Fibroblast of skin of abdomen (primary cell): ENCODE measurements around the gene MYPOP.
"Not testable (repeated sequence)": the region's sequence is repeated elsewhere in the genome, so short reads cannot be mapped to it uniquely, and the experiment has no call there.

Experiments
- DNase-seq: peaks from one replicate; pipeline ENCODE4 v3.0.0-alpha.2; 2013

MYPOP gene

DNA sequence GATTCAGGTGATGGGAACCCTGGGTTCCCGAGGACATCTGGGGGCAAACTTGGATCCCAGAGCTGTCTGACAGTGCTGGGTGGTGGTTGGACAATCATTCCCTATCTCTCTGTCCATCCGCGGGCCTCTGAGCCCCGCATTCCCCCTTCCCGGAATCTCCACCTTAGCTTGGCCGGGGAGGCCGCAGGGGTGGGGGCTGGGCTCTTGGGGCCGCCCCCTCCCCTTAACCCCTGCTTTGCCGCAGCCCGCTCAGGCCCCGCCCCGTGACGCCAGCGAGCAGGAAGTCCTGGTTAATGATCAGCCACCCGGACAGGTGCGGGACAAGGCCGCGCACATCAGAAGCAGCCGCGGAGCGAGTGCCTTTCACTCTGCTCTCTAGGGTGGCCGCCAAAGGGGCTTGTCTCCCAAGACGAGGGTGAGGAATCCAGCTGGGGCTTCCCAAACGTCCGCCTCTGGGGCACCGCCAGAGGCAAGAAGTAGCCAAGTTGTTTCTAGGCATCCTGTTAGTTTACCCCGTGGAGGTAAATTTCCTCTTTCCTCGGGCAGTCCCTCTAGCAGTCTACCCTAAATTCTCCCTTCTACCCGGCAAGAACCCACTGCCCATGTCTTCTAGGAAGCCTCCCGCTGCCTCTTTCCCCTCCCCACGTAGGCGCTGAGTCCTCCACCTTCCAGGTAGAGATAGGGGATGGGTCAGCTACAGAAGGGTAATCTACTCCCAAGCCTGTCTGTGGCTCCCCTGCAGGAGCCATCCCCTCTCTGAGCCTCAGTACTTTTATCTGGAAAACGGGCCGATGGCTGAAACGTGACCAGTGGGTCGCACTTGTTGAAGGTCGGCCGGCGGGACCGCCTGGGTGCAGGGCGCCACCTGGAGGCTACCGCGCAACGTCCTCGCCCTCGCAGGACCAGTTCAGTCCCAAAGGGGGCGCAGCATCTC, 19.5 kb downstream of the MYPOP start:
- DNase-seq: peak; percentile 79

DNA sequence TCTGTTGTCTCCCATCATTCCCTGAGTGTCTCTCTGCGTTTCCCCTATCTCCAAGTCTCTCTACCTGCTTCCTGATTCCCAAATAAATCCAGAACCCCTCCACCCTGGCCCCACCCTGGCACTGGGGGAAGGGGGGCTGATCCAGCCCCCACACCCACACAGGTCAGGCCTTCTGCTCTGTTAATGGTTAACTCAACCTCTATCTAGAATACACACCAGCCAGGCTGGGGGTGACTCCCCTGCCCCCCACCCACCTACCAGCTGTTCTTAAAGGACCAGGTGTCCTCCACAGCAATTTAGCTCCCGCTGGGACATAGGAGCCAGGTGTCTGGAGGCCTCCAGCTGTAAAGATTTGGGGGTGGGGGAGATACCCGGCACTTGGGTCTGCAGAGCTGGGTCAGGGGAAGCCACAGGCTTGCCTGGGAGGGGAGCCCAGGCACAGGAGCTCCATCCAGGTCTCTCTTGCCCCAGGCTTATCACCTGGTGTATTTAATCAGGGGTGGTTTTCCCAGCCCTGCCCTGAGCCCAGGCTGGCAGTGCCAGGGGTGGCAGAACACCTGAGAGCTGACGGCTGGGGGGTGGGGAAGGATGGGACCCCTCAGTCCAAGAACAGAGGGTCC, 20.4 kb downstream of the MYPOP start:
- DNase-seq: no peak

DNA sequence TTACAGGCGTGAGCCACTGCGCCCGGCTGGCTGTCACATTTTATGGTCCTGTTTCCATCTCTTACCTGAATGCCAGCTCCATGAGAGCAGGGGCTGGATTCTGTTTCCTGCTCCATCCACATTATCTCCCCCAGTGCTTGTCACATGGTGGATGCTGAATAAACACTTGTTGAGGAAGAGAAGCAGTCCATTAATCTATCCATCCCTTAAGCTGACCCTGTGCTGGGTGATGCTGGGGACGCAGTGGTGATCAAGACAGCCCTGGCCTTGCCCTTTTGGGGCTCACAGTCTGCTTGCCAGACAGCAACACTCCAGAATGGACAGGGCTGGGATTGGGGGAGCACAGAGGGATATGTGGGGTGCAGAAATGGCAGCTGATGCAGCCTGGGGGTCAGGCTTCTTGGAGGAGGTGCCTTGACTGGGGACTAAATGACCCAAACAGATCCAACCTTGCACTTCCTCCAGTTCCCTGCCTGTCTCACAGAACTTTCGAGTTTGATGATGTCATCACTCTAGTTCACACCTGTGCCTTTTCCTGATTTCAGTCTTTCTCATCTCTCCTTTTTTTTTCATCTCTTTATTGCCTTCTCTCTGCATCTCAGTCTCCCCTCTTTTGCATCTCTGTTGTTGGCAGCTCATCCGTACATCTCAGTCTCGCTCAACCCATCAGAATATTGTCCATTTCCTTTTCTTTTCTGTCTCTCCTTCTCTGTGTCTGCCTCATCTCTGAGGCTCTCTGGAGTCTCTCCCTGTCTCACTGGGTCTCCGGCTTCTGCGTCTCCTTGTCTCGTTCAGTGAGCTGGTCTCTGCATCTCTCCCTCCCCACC, 21.1 kb downstream of the MYPOP start:
- no peak for DNase-seq

DNA sequence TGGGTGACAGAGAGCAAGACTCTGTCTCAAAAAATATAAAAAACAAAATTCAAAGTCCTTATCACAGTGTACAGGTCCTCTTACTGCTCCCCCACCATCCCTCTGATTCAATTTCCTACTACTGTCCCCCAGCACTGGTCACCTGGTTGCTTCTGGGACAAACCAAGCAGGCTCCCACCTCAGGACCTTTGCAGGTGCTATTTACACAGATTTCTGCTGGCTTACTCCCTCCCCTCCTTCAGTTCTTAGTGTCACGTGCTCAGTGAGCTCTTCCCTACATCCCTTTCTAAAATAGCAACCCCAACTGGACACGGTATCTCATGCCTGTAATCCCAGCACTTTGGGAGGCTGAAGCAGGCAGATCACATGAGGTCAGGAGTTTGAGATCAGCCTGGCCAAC, 22.4 kb downstream of the MYPOP start:
- DNase-seq: no peak

DNA sequence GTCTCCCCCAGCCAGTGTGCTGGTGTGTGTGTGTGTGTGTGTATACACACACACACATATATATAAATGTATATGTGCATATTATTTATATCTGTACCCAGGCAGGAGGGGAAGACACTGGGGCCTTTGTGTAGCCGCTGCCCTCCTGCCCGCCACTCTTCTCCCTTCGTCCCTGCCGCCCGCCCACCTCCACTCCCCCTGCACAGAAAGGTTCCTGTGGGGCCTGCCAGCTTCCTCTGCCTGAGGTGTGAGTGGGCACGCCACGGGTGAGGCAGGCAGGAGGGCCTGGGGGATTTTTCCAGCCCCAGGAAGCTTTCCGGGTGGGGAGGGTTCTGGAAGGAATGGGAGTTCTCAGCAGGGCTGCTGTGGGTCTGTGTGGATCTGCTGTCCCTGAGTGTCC, 23.4 kb downstream of the MYPOP start:
- DNase-seq: no peak

DNA sequence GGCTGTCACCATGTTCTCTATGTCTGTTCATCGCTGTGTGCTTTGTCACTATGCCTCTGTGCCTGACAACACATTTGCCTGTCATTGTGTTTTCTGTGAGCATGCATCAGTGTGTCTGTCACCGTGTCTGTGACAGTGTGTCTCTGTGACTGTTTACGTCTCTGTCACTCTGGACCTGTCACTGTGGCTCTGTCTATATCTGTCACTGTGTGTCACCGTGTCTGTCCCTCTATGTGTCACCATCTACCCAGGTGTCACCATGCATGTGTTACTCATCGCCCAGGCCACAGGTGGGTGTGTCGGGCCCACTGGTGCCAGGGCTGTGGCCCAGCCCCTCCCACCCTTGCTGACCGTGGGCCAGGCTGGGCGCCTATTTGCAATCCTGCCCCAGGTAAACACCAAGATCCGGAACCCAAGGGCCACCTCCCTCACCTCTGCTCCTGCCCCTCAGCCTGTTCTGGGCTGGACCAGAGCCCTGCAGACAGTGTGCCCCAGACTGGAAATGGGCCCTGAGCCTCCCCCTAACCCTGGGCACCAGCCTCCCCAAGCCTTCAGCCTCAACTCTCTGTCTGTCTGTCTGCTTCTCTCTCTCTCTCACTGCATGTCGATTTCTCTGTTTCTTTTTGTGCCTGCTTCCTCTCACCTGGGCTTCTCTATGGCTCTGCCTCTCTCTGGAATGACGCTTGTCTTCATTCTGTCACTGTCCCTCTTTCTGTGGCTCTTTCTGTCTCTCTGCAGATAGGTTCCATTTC, 24.2 kb downstream of the MYPOP start:
- DNase-seq: no peak

DNA sequence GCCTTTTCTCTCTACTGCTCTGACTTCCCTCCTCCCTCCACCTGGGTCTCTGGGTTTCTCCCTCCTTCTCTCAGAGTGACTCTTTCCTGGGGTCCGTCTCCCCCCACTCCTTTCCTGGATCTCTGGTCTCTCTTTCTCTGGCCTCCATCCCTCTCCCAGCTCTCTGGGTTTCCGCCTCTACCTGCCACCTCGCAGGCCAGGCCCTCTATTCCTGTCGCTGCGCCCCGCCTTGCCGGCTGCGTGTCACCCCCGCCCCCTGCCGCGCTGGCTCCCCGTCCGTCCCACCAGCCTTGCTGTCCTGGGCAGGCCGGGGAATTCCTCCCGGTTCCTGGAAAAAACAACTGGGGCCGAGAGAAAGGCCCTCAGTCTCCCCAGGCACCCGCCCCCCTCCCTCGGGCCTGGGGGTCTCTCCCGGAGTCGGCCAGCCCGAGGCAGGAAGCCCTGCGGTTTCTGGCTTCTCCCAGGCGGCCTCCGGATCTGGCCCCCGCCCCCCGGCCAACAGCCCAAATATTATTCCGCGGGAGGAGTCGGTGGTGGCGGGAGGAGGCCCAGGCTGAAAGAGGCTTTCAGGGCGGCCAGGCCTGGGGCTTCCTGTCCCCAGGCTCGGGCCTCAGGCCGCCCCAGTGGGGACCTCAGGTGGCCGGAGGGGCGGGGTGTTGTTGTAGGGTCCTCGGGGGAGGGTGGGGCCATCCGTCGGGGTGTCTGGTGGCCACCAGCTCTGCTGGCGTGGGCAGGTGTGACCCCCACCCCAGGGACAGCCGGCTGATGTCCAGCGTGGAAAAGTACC, 25.8 kb downstream of the MYPOP start:
- DNase-seq: peak; percentile 72

DNA sequence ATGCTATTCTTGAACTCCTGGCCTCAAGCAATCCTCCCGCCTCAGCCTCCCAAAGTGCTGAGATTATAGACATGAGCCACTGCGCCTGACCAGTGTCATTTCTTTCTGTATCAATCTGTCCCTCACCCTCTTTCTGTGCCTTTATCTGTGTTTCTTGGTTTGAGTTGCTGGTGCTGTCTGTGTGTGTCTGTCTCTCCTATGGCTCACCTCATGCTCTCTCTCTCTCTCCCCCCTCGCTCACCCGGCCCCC, 26.3 kb downstream of the MYPOP start:
- no peak for DNase-seq

DNA sequence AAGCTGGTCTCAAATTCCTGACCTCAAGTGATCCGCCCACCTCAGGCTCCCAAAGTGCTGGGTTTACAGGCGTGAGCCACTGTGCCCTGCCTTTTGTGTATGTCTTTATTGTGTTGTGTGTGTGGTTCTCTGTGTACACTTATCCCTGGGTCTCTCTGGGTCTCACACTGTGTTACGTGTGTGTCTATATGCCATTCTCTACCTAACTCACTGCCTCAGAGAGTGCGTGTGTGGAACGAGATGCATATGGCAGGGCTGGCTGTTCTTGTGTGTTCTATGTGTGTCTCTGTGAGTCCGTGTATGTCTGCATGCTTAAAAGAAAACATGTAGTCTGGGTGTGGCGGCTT, 27.8 kb downstream of the MYPOP start:
- DNase-seq: no peak

DNA sequence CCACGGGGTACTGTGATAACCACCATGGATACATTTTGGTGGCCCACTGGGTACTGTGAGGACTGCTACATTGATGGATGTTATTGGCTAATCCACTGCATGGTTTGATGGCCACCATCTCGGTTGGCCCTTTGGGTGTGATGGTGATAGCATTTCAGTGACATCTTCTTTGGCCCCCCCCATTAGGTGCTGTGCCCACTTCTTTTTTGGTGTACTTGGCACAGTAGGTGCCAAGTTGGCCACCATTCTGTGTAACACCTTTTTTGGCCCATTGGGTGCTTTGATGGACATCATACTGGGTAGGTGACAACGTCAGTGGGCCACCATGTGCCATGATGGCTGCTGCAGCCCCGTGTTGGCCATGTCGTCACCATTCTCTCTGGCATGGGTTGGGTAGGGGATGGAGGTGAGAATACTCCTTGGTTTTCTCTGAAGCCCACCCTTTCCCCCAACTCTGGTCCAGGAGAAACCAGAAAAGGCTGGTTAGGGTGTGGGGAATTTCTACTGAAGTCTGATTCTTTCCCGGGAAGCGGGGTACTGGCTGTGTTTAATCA, 29.1 kb downstream of the MYPOP start:
- DNase-seq: no peak

DNA sequence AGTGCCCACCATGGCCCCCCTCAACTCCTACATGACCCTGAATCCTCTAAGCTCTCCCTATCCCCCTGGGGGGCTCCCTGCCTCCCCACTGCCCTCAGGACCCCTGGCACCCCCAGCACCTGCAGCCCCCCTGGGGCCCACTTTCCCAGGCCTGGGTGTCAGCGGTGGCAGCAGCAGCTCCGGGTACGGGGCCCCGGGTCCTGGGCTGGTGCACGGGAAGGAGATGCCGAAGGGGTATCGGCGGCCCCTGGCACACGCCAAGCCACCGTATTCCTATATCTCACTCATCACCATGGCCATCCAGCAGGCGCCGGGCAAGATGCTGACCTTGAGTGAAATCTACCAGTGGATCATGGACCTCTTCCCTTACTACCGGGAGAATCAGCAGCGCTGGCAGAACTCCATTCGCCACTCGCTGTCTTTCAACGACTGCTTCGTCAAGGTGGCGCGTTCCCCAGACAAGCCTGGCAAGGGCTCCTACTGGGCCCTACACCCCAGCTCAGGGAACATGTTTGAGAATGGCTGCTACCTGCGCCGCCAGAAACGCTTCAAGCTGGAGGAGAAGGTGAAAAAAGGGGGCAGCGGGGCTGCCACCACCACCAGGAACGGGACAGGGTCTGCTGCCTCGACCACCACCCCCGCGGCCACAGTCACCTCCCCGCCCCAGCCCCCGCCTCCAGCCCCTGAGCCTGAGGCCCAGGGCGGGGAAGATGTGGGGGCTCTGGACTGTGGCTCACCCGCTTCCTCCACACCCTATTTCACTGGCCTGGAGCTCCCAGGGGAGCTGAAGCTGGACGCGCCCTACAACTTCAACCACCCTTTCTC, 30.1 kb downstream of the MYPOP start:
- DNase-seq: no peak

DNA sequence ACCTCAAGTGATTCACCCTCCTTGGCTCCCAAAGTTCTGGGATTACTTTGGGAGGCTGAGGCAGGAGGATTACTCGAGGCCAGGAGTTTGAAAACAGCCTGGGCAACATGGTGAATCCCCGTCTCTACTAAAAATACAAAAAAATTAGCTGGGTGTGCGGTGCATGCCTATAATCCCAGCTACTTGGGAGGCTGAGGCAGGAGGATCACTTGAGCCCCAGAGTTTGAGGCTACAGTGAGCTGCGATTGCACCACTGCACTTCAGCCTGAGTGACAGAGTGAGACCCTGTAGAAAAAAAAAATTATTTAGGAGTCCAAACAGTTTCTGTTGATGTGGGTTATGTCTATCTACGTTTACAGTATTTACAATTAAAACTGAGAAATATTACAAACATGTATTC, 31.6 kb downstream of the MYPOP start:
- DNase-seq: no peak

DNA sequence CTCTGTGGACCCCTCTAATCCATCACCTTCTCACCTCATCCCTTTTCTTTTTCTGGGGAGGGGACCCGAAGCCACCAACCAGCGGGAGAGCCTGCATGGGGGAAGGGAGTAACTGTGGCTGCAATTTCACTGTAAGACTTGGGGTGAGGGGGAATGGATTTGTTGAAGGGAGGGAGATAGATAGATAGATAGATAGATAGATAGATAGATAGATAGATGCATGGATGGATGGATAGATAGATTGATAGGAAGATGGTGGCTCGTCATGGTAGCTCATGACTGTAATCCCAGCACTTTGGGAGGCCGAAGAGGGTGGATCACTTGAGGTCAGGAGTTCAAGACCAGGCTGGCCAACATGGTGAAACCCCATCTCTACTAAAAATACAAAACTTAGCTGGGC, 35.2 kb downstream of the MYPOP start:
- DNase-seq: not testable (repeated sequence)

DNA sequence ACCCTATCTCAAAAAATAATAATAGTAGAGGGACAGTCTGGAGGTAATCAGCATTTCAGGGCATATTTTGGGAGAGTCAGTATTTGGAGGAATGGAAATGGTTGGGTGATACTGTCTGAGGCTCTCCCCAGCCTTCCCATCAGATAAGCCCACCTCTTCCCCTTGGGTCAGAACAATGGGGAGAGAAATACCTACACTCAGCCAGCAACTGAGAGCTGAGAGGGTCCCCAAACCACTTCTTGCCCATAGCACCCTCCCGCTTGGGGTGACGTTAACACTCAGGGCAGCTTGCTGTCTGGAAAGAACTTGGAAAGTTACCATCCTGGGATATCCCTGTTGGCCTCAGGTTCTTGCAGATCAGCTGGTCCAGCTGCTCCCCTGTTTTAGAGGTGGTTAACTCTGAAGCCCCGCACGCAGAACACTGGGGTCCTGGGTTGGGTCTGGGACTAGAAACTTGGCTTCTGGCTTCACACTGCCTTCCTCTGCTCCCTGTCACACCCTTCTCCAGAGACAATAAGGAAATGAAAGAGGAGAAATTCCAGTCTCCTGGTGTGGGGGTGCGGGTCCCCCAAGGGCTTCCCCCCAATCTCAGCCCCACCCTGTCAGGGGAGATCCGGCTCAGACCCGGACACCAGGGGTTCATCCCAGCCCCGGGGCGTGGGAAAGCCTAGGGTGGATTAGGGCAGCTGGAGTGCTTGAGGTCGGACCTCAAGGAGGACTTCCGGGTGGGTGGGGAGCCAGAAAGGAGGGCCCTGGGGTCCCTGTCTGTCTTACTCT, 35.8 kb downstream of the MYPOP start:
- no peak for DNase-seq

DNA sequence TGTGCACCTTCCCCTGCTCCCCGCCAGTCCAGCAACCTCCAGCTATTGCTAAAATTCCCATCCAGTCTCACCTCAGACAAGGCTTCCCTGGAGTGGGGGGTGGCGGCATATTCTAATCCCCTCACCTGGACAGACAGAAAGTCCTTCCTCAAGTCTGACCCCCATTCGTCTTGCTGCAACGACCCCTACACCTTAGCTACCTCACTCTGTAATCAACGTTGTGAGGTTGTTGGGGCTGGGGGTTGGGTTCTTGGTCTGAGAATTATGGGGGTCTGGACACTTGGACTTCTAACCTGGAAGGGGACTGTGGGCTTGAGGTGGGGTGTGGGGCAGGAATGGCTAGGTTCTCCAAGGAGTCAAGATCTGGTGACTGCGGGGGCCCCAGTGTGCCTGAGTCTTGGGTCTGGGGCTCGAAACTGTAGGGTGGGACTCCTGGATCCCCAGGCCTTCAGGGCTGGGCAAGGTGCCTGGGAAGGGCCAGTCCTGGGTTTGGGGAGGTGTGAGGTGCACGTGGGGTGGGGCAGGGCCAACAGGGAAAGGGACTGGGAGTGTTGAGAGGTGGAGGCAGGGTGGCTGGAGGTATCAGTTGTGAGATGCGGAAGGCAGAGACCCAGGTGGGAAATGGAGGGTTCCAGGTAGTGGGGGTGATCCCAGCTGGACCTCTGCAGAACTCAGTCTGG, 37.0 kb downstream of the MYPOP start:
- DNase-seq: no peak

DNA sequence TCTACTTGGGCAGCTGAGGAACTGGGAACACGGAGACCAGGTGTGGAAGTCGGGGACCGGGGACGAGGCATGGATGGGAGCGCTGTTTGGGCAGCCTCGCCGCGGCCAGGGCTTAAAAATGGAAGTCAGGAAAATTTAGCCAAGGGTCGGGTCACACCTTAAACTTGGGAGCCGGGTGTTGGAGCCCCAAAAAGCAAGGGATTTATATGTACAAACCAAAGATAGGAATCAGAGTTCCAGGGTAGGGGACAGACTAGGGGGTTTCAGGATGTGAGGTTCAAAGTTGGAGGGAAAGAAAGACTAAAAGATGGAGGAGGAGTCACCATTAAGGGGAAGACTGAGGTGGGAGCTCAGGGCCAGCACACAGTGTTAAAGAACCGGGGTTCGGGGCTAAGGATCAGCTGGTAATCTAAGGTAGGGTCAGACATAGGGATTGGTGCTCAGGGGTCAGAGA, 37.8 kb downstream of the MYPOP start:
- no peak for DNase-seq

DNA sequence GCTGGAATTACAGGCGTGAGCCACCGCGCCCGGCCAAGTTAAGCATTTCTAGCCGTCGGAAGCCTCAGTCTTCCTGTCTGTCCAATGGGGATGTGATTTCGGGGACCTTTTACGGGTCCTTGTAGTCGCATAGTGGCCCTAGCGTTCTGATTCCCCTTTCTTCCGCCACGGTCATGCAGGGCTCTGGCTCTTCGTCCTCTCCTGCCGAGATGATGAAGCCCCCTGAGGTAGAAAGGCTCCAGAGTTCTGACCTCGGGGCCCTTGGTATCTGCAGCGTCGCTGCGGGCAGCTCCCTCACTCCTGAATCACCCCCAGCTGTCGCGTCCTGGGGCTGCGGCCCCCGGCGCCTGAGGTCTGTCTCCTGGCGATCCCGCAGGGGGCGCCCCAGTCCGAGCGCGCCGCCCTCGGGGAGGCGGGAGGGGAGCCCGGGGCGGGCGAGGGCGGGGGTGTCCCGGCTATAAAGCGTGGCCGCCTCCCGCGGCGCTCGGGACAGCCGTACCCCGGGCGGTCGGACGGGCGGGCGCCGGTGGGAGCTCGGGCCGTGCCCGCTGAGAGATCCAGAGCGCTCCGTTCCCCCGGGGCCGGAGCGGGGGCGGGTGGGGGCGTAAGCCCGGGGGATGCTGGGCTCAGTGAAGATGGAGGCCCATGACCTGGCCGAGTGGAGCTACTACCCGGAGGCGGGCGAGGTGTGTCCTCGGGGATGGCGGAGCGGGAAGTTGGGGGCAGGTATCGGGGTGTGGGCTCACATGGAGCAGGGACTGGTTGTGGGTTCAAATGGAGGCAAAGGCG, 38.4 kb downstream of the MYPOP start, which contains the start of gene FOXA3:
Gene FOXA3 (plus strand): TSS at position 487 of the 789 bp plus-strand sequence. CDS start 131 bp downstream, at position 618.
- DNase-seq: no peak

DNA sequence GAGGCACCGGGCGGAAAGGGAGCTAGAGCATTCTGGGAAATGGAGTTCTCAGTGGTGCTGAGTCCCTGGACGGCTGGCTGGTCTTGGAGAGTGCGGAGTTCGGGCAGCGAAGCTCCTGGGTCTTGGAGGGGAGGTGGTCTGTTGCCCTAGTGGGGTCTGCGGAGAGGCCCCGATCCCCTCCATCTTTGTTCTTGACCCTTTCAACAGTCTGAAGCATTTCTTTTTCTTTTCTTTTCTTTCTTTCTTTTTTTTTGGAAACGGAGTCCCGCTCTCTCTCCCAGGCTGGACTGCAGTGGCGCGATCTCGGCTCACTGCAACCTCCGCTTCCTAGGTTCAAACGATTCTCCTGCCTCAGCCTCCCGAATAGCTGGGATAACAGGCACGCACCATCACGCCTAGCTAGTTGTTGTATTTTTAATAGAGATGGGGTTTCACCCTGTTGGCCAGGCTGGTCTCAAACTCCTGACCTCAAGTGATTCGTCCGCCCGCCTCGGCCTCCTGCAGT, 39.0 kb downstream of the MYPOP start:
- DNase-seq: no peak
